Effector memory CD4-positive, alpha-beta T cell (primary cell): ENCODE data around the gene HEMGN.

Experiments used
- DNase-seq, 3 donors: peaks; one replicate each; pipeline ENCODE4 v3.0.0-alpha.2; 2020
- H3K27ac ChIP-seq: 2 replicates; pipeline ENCODE4 v1.7.0; 2013; ENCODE audit warnings: mild to moderate bottlenecking, low read length, moderate library complexity; ENCODE audit not compliant: insufficient read depth, poor library complexity, severe bottlenecking
- H3K27me3 ChIP-seq: replicated peaks from 2 replicates; pipeline ENCODE4 v1.7.0; 2013; ENCODE audit warnings: mild to moderate bottlenecking, low read length; ENCODE audit not compliant: insufficient read depth, control insufficient read depth, poor library complexity, severe bottlenecking
- H3K36me3 ChIP-seq: 2 replicates; pipeline ENCODE4 v1.7.0; 2013; ENCODE audit warnings: mild to moderate bottlenecking, low read length, moderate library complexity; ENCODE audit not compliant: control insufficient read depth, insufficient read depth
- H3K4me1 ChIP-seq: 2 replicates; pipeline ENCODE4 v1.7.0; 2013; ENCODE audit warnings: low read length, mild to moderate bottlenecking; ENCODE audit not compliant: control insufficient read depth, insufficient read depth, poor library complexity, severe bottlenecking
- H3K4me3 ChIP-seq: 2 replicates; pipeline ENCODE4 v1.7.0; 2013; ENCODE audit warnings: low read length, low read depth, mild to moderate bottlenecking; ENCODE audit not compliant: insufficient read depth, poor library complexity, severe bottlenecking
- H3K9me3 ChIP-seq: 2 replicates; pipeline ENCODE4 v1.7.0; 2013; ENCODE audit warnings: mild to moderate bottlenecking, low read length, moderate library complexity; ENCODE audit not compliant: control insufficient read depth

The HEMGN gene

DNA sequence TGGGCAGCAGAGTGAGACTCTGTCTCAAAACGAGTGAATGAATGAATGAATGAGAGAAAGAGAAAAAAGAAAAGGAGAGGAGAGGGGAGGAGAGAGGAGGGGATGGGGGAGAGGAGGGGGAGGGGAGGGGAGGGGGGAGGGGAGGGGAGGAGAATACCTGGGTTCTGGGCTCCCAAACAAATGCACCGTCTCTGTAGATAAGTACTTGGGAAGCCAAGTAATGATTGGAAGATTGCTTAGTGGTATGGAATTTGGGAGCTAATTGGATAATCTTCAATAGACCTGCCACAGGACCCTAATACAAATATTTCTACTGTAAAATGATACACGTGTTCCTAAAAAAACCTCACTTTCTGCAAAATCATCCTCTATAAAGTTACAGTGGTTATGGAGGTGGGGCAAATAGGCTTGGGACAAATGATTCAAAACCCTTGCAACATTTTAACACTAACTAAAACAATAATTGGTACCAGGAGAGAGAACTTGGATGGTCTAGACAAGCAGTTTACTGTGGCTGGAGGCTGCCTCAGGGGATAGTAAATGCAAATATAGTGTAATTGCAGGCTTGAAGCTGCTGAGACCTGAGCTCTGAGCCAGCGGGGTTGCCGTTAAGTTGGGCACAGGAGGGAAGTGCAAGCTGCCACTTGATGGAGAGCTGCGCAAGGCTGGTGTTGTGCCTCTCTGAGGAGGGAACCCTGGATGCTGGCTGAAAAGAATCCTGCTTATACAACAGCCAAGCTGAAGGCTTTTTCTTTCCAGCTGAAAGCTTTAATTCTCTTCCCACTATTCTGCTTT is 3.5 kb downstream of the HEMGN start:
- H3K4me1 ChIP-seq: peaks cover 34% of the 10 kb centered on the region
- no peak overlapping the region for H3K27ac ChIP-seq
- H3K9me3 ChIP-seq: no peaks in the 10 kb centered on the region
- H3K36me3 ChIP-seq: no peaks in the 10 kb centered on the region
- no peak for DNase-seq
- H3K27me3 ChIP-seq: no peaks in the 10 kb centered on the region
- H3K4me3 ChIP-seq: no peak overlapping the region

DNA sequence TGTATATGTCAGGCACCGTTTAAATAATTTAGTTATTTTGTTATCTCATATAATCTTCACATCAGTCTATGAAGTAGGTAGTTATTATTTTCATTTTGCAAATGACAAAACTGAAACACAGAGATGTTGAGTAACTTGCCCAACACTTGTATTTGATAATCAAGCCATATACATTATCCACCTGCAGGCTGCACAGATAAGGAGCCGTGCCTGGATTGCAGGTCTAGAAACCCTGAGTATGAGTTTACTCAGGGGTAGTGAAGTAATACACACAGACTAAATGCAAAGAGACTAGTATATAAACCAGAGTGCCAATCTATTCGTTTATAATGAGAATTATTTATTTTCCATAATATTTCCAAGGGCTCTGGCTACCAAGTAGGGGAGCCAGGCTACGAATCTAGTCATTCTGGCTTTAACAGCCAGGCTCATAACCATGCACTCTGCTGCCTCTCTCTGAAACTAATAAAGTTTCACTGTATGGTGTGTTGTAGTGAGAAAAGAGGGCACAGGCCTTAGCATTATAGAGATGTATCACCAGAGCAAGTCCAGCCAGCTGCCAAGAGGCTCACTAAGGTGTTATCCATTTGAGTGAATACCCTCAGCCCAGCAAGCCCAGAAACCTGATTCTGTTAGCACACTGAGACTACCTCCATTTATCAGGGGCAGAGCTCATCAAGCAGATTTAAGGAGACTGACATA is 4.5 kb downstream of the HEMGN start:
- DNase-seq: no peak
- Histone ChIP-seq H3K36me3 (no peaks in the 10 kb centered on the region), H3K4me3 (no peak overlapping the region), H3K9me3 (no peaks in the 10 kb centered on the region), H3K27me3 (no peaks in the 10 kb centered on the region), H3K27ac (no peak overlapping the region), H3K4me1 (peaks cover 33% of the 10 kb centered on the region)

DNA sequence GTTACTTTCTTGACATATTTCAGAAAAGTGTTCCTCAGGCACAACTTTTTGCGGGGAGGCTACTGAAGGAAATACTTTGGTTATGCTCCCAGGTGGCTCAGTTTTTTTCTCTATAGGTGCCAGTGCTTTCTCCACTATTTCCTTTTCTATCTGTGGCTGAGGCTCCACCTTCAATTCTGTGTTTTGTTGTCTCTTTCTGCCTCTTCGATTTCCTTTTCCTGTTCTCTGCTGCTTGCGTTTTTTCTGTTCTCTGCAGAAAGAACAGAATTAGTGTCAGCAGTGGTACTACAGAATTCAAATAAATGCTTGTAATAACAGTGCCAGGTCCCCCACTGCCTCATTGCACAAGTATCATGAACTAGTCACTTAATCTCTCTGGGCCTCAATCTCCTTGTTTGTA is 7.0 kb downstream of the HEMGN start:
- no peak for DNase-seq
- Histone ChIP-seq H3K27ac (peak overlapping the region; percentile 54), H3K36me3 (no peaks in the 10 kb centered on the region), H3K4me3 (no peak overlapping the region), H3K4me1 (peaks cover 18% of the 10 kb centered on the region), H3K27me3 (no peaks in the 10 kb centered on the region), H3K9me3 (no peaks in the 10 kb centered on the region)

DNA sequence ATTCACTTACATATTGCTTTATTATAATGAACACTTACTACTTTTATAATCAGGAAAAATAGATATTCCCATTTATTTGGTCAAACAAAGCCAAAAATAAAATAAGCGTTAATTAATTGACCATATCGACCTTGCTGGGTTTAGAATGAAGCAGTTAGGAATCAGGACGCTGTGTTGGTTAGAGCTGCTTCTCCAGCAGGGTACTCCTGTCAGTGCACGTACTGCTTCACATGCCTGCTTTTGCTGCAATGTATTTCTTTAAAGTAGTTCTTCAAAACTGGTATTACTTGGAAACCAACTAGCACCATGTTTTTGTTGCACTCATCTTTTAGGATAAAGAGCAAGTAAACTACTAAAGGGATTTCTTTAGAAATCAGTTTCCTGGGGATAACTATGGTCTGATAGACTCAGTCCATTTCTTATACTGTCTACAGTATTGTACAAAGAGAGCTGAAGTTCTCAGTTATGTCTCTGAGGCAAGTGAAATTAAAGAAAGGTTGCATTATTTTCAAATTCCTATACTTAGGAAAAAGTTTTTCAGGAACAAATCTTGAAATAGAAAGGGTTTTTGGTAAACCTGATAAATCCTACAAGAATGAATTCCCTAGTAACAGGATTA is 8.9 kb downstream of the HEMGN start:
- Histone ChIP-seq H3K27me3 (no peaks in the 10 kb centered on the region), H3K36me3 (no peaks in the 10 kb centered on the region), H3K4me3 (no peak overlapping the region), H3K4me1 (peaks cover 18% of the 10 kb centered on the region), H3K9me3 (no peaks in the 10 kb centered on the region), H3K27ac (no peak overlapping the region)
- no peak for DNase-seq

DNA sequence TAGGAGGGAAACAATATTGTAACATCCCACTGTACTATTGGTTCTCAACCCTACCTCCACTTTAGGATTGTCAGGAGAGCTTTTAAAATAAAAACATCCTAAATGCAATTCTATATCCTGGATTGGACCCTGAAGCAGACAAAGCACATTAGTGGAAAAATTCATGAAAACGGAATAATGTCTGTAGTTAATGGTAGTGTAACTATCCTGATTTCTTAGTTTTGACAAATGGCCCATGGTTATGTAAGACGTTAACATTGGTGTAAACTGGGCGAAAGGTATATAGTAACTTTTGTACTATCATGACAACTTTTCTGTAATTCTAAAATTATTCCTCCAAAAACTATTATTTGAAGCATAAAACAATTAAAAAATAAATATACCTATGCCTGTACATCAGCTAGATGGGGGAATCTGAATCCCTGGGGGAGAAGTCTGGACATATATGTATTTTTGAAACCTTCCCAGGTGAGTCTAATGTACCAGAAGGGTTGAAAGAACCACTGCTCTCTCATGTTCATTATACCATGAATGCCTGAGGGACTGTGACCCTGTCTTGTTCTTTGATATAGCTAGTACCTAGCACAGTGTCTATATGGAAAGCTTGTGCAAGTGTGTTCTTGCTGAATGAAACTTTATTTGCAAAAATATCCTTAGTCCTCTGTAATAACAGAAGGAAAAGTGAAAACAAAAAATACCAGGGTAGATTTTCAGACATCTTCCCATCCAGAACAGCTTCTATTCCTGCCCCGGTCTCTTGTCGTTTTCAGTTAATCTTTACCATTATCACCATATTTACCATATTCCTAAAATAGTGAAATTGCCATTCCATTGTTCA is 12.3 kb downstream of the HEMGN start:
- Histone ChIP-seq H3K4me3 (no peak overlapping the region), H3K4me1 (peaks cover 18% of the 10 kb centered on the region), H3K36me3 (no peaks in the 10 kb centered on the region), H3K9me3 (no peaks in the 10 kb centered on the region), H3K27ac (no peak overlapping the region), H3K27me3 (no peaks in the 10 kb centered on the region)
- no peak for DNase-seq

DNA sequence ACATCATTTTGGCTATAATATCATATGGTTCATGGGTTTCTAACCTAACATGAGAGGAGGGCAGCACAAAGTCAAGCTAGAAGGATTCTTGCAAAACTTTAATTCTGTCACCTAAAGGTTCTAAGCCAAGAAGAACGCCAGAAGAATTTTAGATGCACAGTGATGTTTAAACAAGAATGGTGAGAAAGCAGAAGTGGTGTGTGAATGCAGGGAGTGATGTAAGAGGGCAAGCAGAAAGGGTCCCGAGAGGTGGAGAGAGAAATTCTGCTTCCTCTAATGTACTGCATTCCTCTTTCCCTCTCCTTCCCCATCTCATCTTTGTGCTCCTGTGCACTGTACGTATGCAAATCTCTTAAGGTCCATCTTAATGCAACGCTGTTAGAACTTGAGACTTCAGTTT is 13.6 kb downstream of the HEMGN start:
- Histone ChIP-seq H3K4me1 (peaks cover 23% of the 10 kb centered on the region), H3K27me3 (no peaks in the 10 kb centered on the region), H3K4me3 (no peak overlapping the region), H3K27ac (no peak overlapping the region), H3K36me3 (no peaks in the 10 kb centered on the region), H3K9me3 (no peaks in the 10 kb centered on the region)
- DNase-seq: no peak

DNA sequence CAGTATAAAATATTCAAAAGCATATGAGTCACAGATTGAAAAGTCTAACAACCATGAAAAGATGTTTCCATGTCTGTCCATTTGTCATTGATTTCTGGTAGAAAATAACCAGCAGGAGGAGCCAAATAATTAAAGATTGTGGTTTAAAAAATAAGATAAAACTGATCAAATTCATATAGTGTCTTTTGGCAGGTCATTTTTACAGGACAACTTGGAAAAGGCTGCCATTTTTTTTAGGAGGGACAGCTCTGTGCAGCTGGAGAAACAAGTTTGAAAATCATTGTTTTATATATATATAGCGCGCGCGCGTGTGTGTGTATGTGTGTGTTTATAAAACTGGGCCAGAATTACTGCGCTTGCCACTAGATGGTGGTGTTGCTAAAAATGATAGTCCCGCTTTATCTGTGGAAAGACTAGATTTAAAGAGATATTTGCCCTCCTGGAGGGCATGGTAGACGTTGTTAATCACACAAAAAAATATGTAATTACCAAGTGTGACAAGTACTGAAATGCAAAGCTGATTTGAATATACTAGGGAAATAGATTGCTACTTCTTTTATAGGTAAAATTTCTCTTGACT is 14.4 kb downstream of the HEMGN start:
- H3K27me3 ChIP-seq: no peaks in the 10 kb centered on the region
- no peaks in the 10 kb centered on the region for H3K36me3 ChIP-seq
- peak overlapping the region; percentile 99 for H3K27ac ChIP-seq
- no peaks in the 10 kb centered on the region for H3K9me3 ChIP-seq
- DNase-seq: peak; percentile 33 to 58 (median 58)
- peaks cover 28% of the 10 kb centered on the region for H3K4me1 ChIP-seq
- peak overlapping the region; percentile 3 for H3K4me3 ChIP-seq

DNA sequence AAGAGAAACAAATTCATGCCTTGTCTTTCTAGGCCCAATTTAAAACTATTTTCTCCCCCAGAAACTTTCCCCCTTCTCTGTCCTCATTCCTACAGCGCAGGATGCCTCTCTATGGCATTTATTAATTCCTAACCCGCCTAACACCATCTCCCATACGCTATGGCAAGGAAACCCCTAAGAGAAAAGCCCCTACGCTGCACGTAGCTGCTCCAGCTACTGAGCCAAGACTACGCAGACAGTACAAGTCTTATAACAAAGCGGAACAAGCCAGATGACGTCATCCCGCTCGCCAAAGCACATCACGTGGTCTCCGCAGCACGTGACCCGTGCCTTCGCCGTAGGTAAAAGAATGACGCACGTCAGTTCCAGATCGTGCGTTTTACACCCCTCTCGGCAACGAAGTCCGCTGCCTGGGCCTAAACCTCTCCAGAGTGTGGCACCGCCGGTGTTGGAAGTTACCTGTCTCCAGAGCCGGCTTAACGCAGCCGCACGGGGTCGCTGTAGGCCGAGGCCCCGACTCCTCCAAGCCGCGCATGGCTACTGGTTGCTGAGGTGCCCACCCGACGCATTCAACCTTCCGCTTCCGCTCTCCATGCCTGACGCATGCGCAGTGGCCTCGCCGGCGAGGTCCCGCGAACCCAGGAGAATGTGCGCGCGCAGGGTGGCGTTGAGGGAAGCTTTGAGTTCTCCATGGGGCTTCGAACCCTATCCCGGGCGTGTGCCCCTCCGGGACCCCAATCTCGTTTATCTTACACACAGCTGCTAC is 15.8 kb downstream of the HEMGN start, which contains the start of gene TRMO:
Gene TRMO, minus strand, starts transcription at position 542 of the 766 bp plus-strand sequence. Its CDS starts 7 bp downstream, at position 535.
- no peaks in the 10 kb centered on the region for H3K36me3 ChIP-seq
- no peaks in the 10 kb centered on the region for H3K27me3 ChIP-seq
- H3K9me3 ChIP-seq: no peaks in the 10 kb centered on the region
- H3K27ac ChIP-seq: peak within 1 kb of the TSS; percentile 99
- H3K4me1 ChIP-seq: peaks cover 32% of the 10 kb centered on the region
- peak; percentile 96 to 97 (median 96) for DNase-seq
- H3K4me3 ChIP-seq: peak within 1 kb of the TSS; percentile 67
